ENCODE results near the gene OR2Y1.

GRCh38 chr5:180784497-180785097 lies 44.7 kb upstream of the OR2Y1 start:
- peak in 3 of 4 experiments; percentile 65 to 81 (median 71) for TF ChIP-seq CTCF (IDR thresholded peaks at IDR 0.05)
- peak; percentile 46 for TF ChIP-seq POLR2AphosphoS5 (IDR thresholded peaks at IDR 0.05)
- TF ChIP-seq EP300 (IDR thresholded peaks at IDR 0.05), result no peak
- TF ChIP-seq POLR2A (IDR thresholded peaks at IDR 0.05), result no peak

All from gastroesophageal sphincter (tissue), 3 donors.